HG03432 (cell line): ENCODE results near the gene ZSCAN21.

ENCODE experiments used
- ATAC-seq: cut with Tn5 transposase; IDR thresholded peaks from one replicate; pipeline ENCODE4 v1.9.1; 2021; ENCODE audit warnings: mild to moderate bottlenecking, moderate library complexity; ENCODE audit not compliant: unreplicated experiment

Gene ZSCAN21

DNA sequence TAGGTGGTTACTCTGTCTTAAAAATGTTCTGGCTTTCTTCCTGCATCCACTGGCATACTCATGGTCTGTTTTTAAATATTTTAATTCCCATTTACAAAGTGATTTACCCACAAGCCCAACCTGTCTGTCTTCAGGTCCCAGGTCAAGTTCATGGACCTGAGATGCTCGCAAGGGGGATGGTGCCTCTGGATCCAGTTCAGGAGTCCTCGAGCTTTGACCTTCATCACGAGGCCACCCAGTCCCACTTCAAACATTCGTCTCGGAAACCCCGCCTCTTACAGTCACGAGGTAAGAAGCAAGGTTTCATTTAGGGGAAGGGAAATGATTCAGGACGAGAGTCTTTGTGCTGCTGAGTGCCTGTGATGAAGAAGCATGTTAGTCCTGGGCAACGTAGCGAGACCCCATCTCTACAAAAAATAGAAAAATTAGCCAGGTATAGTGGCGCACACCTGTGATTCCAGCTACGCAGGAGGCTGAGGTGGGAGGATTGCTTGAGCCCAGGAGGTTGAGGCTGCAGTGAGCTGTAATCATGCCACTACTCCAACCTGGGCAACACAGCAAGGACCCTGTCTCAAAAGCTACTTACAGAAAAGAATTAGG lies 25.5 kb upstream of the ZSCAN21 start:
- ATAC-seq, result no peak

DNA sequence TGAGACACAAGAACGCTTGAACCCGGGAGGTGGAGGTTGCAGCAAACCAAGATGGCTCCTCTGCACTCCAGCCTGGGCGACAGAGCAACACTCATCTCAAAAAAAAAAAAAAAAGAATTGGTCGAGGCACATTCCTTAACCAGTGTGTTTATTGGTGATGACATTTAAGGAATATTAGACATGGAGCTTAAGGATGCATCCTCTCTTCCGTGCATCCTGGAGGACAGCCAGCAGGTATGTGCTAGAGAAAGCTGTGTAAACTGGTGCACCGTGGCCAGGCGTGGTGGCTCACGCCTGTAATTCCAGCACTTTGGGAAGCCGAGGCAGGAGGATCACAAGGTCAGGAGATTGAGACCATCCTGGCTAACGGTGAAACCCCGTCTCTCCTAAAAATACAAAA lies 22.4 kb upstream of the ZSCAN21 start:
- no peak for ATAC-seq

DNA sequence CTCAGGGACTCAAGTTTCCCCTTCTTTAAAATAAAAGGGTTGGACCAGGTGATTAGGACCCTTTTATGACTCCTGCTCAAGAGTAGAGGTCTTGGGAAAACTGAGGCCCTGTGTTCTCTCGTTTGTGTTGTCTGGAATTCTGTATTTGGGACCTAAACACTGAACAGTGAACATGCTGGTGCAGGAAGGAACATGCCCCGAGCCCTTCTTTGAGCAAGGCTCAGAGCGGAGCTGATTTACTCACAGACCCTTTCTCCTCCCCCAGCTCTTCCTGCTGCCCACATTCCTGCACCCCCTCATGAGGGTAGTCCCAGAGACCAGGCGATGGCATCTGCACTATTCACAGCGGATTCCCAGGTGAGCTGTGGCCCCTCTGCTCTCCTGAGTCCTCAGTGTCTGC lies 20.0 kb upstream of the ZSCAN21 start:
- ATAC-seq, result no peak

- ATAC-seq, result no peak
Measured at GRCh38 chr7:100033526-100033925, 16.0 kb upstream of the ZSCAN21 start.

DNA sequence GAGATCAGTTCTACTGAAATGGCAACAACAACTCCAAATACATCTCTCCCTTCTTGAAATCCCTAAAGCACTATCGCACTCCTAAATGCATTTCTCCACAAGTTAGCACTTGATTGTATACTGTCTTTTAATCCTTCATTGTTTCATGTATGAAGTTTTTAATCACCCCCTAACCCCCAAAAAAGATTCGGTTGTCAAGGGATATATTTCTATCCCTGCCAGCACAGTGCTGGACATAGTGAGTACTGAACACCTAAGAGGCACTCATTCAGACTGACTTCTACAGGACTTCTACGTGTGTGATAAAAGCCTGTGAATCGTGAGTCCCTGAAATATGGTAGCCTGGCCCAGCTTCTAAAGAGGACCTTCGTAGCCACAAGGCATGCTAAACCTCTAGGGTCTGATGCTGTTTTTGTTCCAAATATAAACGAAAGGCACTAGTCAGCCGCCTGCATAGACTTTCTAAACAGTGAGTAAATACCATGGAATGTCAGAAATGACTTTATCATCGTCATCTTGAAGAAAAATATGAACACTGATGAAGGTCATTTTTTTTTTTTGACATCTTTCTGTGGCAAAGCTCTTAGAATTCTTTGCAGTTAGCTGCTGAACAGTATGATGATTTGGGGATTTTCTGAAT lies 14.6 kb upstream of the ZSCAN21 start:
- ATAC-seq, result no peak

DNA sequence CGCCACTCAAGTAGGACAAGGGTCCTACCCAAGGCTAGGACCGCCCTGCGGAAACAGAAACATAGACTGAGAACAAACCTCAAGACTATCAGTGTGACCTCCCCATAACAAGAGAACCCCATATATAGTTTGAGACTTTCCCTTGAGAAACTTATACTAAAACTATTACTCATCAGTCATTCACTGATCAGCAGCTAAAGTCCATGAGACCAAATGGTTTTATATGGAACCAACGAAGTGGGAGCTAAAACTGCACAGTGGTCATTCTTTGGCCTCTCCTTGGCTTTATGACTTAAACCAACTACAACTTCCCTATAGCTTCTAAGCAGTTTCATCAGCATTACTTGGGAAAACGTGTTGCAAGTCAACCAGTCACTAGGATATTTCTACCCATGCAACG lies 13.7 kb upstream of the ZSCAN21 start:
- ATAC-seq, result no peak

- no peak for ATAC-seq
Measured at GRCh38 chr7:100038326-100038725, 11.2 kb upstream of the ZSCAN21 start.

DNA sequence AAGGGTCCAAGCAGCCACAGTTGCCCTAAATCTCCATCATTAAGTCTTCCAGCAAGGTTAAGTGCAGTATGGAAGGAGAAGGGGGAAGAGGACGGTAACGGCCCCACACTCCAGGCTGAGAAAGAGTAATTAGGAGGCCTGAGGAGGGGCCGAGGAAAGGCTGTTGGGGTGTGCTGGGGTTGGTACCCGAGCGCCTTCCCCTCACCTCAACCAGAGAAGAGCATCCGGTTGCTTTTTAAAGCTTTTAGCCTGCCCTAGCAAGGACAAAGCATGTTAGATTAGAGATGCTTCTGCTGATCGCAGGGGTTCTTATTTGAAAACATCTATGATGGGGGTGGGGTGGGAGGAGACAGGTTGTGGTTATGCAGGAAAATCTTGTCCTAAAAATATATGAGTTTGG lies 9.0 kb upstream of the ZSCAN21 start:
- no peak for ATAC-seq

DNA sequence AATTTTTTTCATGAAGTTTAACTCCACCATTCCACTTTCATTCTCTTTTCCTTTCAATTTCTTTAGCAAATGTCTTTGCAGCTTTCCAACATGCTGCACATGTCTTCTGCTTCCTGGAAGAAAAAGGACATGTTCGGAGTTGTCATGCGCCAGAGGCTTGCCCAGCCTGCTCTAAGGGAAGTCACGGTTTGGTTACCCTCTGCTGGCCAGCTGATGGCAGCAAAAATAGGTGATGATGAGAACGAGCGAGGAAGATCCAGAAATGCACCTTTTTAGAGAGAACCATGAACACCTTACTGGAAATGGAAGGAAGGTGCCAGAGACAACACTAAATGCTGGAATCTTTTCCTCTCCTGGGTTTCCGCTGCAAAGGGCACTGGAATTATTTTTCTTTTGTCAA lies 4.9 kb upstream of the ZSCAN21 start:
- no peak for ATAC-seq

GRCh38 chr7:100048680-100049079 lies 894 bp upstream of the ZSCAN21 start:
- no peak for ATAC-seq

GRCh38 chr7:100051611-100052010 lies 2.0 kb downstream of the ZSCAN21 start:
- ATAC-seq, result no peak

- no peak for ATAC-seq
Measured at GRCh38 chr7:100053215-100053614, 3.6 kb downstream of the ZSCAN21 start.

DNA sequence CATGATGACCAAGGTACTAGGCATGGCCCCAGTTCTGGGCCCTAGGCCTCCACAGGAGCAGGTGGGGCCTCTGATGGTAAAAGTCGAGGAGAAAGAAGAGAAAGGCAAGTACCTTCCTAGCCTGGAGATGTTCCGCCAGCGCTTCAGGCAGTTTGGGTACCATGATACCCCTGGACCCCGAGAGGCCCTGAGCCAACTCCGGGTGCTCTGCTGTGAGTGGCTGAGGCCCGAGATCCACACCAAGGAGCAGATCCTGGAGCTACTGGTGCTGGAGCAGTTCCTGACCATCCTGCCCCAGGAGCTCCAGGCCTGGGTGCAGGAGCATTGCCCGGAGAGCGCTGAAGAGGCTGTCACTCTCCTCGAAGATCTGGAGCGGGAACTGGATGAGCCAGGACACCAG lies 7.4 kb downstream of the ZSCAN21 start:
- ATAC-seq, result no peak

DNA sequence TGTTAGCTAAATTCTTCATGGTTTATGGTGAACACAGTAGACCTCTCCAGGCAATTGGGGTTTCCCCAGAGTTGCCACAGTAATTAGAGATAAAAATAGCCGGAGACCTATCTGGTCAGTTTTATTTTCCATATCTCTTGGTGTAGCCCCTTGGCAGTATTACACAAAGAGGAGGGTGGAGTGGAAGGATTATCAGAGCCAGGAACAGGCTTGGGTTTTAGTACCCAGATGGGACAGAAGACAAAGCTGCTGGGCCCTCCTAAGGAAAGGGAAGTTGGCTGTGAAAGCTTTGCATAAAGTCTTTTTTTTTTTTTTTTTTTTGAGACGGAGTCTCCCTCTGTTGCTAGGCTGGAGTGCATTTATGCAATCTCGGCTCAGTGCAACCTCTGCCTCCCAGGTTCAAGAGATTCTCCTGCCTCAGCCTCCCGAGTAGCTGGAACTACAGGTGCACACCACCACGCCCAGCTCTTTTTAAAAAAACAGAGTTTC lies 9.7 kb downstream of the ZSCAN21 start:
- no peak for ATAC-seq

- ATAC-seq, result no peak
Measured at GRCh38 chr7:100061518-100062193, 12.1 kb downstream of the ZSCAN21 start.

- no peak for ATAC-seq
Measured at GRCh38 chr7:100063376-100063775, 13.8 kb downstream of the ZSCAN21 start.

- no peak for ATAC-seq
Measured at GRCh38 chr7:100064162-100064561, 14.6 kb downstream of the ZSCAN21 start.

- no peak for ATAC-seq
Measured at GRCh38 chr7:100065452-100066186, 16.0 kb downstream of the ZSCAN21 start.

DNA sequence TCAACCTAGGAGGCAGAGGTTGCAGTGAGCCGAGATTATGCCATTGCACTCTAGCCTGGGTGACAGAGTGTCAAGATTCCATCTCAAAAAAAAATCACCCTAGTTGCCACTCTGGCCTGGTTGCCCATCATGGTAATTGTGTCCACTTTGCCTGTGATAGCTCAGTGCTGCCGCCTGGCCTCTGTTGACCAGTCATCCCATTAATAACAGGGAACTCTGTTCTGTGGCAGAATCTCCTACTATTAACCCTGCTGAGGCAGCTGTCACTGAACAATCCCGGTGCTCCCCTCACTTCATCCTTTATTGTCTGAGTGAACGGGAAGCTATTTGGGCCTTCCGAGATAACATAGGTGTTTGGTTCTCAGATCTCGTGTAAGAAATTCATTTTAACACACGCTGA lies 17.4 kb downstream of the ZSCAN21 start:
- ATAC-seq, result no peak

GRCh38 chr7:100069991-100070390 lies 20.4 kb downstream of the ZSCAN21 start:
- ATAC-seq, result no peak

- no peak for ATAC-seq
Measured at GRCh38 chr7:100071018-100071723, 21.6 kb downstream of the ZSCAN21 start.
